HEK293T (cell line): Measurements from ENCODE around the gene SLC4A7.

Source experiments
- CTCF ChIA-PET: fragments of 350-600 bp; formaldehyde crosslinking; extraction: SDS; loops from one replicate; lab custom pipeline; 2021; ENCODE audit warnings: antibody characterized with exemption, inconsistent platforms; lab: Yijun Ruan, JAX
- POLR2A ChIA-PET: fragments of 350-600 bp; formaldehyde crosslinking; extraction: SDS; loops from one replicate; lab custom pipeline; 2020; ENCODE audit warnings: antibody characterized with exemption, inconsistent platforms; lab: Yijun Ruan, JAX
- DNase-seq: peaks from one replicate; pipeline ENCODE4 v3.0.0; 2012; ENCODE audit warnings: mixed read lengths; ENCODE audit errors: extremely low spot score
- ARNT ChIP-seq: fragments of 450-650 bp; IDR thresholded peaks from 2 replicates; pipeline ENCODE4 v1.6.1; 2017; ENCODE audit warnings: mild to moderate bottlenecking
- BHLHE40 ChIP-seq: fragments of 450-650 bp; IDR thresholded peaks from 2 replicates; pipeline ENCODE4 v1.6.1; 2016; ENCODE audit warnings: mild to moderate bottlenecking, moderate library complexity, borderline replicate concordance
- CTBP1 ChIP-seq: fragments of 450-650 bp; IDR thresholded peaks from 2 replicates; pipeline ENCODE4 v1.6.1; 2016; ENCODE audit warnings: borderline replicate concordance
- ELF4 ChIP-seq: fragments of 450-650 bp; IDR thresholded peaks from 2 replicates; pipeline ENCODE4 v1.6.1; 2017; ENCODE audit warnings: antibody characterized with exemption
- FOXA1 ChIP-seq: fragments of 450-650 bp; IDR thresholded peaks from 2 replicates; pipeline ENCODE4 v1.6.1; 2016; ENCODE audit warnings: mild to moderate bottlenecking
- FOXK2 ChIP-seq: fragments of 450-650 bp; IDR thresholded peaks from 2 replicates; pipeline ENCODE4 v1.6.1; 2016; ENCODE audit warnings: mild to moderate bottlenecking
- FOXM1 ChIP-seq: fragments of 450-650 bp; IDR thresholded peaks from 2 replicates; pipeline ENCODE4 v1.6.1; 2017; ENCODE audit warnings: mild to moderate bottlenecking, borderline replicate concordance
- HDGF ChIP-seq: fragments of 450-650 bp; IDR thresholded peaks from 2 replicates; pipeline ENCODE4 v1.6.1; 2017; ENCODE audit warnings: antibody characterized with exemption, borderline replicate concordance
- L3MBTL2 ChIP-seq: fragments of 450-650 bp; conservative IDR thresholded peaks from 2 replicates; pipeline ENCODE4 v1.6.1; 2016; ENCODE audit warnings: mild to moderate bottlenecking
- LEF1 ChIP-seq: fragments of 450-650 bp; IDR thresholded peaks from 2 replicates; pipeline ENCODE4 v1.6.1; 2017; ENCODE audit warnings: mild to moderate bottlenecking, borderline replicate concordance
- NFRKB ChIP-seq: fragments of 450-650 bp; IDR thresholded peaks from 2 replicates; pipeline ENCODE4 v1.6.1; 2016; ENCODE audit warnings: mild to moderate bottlenecking, moderate library complexity
- SP1 ChIP-seq: fragments of 450-650 bp; IDR thresholded peaks from 2 replicates; pipeline ENCODE4 v1.6.1; 2017
- SUZ12 ChIP-seq: fragments of 450-650 bp; IDR thresholded peaks from 2 replicates; pipeline ENCODE4 v1.6.1; 2016; ENCODE audit warnings: mild to moderate bottlenecking
- TARDBP ChIP-seq: fragments of 450-650 bp; IDR thresholded peaks from 2 replicates; pipeline ENCODE4 v1.6.1; 2016
- ZNF384 ChIP-seq: fragments of 450-650 bp; IDR thresholded peaks from 2 replicates; pipeline ENCODE4 v1.6.1; 2016
- TF ChIP-seq, protein P1 (sequence below): fragments of 450-650 bp; IDR thresholded peaks from 2 replicates; pipeline ENCODE4 v1.6.1; 2016

The SLC4A7 gene

GRCh38 chr3:27521872-27522265, 37.7 kb upstream of the SLC4A7 start:
- POLR2A ChIA-PET = no interaction called here
- DNase-seq = no peak

DNA sequence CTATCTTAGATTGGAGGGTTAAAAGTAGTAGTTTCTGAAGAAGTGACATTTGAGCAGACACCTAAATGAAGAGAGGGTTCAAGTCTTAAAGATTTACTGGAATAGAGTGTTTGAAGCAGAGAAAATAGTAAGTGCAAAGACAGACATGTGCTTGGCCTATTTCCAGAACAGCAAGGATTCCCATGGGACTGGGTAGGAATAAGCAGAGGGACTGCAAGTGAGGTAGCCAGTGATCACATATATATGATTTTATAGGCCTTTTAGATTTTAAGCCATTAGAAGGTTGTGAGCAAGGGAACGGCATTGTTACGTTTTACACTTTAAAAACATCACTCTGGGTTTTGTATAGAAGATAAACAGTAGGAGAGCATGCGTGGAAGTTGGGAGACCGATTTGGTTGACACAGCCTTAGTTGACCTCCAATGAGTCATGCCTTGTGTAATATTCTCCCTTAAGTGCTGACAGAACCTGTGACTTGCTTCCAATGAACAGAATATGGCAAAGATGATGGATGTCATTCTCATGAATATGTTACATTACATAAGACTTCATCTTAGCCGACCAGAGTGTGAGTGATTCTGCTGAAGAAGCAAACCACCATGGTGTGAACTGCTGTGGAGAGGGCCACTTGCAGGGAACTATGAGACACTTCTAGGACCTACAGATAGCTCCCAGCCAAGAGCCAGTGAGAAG, 37.1 kb upstream of the SLC4A7 start:
- CTCF ChIA-PET = no interaction called here
- POLR2A ChIA-PET = no interaction called here
- no peak for DNase-seq
- no peak for TF ChIP-seq SP1
- TF ChIP-seq ARNT = no peak
- TF ChIP-seq, protein P1, sequence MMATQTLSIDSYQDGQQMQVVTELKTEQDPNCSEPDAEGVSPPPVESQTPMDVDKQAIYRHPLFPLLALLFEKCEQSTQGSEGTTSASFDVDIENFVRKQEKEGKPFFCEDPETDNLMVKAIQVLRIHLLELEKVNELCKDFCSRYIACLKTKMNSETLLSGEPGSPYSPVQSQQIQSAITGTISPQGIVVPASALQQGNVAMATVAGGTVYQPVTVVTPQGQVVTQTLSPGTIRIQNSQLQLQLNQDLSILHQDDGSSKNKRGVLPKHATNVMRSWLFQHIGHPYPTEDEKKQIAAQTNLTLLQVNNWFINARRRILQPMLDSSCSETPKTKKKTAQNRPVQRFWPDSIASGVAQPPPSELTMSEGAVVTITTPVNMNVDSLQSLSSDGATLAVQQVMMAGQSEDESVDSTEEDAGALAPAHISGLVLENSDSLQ = 0 out of 2 replicates have a peak, but pooled peaks have one; percentile 15
- no peak for TF ChIP-seq FOXM1

More at GRCh38 chr3:27521872-27522265, 37.7 kb upstream of the SLC4A7 start:
- CTCF ChIA-PET = no interaction called here
- TF ChIP-seq L3MBTL2 (no peak), NFRKB (no peak), SP1 (no peak), FOXM1 (no peak), LEF1 (no peak), ARNT (no peak), BHLHE40 (no peak), FOXA1 (no peak), FOXK2 (no peak)

- POLR2A ChIA-PET = interaction anchor here (1.7 kb wide), 1 partner anchor 27 kb away, joined by 6 read pairs; the partner anchor contains the start of gene SLC4A7
- DNase-seq = no peak
- CTCF ChIA-PET = no interaction called here
- TF ChIP-seq ELF4 (no peak), L3MBTL2 (no peak), FOXK2 (no peak), CTBP1 (no peak), SUZ12 (no peak), FOXM1 (no peak), SP1 (no peak), NFRKB (no peak), ZNF384 (no peak), HDGF (no peak), ARNT (no peak), LEF1 (no peak), FOXA1 (no peak), TARDBP (no peak), BHLHE40 (no peak)
- TF ChIP-seq, protein P1 = no peak
Observed at GRCh38 chr3:27511724-27512422, 27.7 kb upstream of the SLC4A7 start.

GRCh38 chr3:27509376-27509775, 25.2 kb upstream of the SLC4A7 start:
- ChIA-PET CTCF (no interaction called here), POLR2A (no interaction called here)
- TF ChIP-seq BHLHE40 (no peak), ZNF384 (no peak), FOXA1 (no peak), FOXM1 (no peak), TARDBP (no peak), NFRKB (no peak), FOXK2 (no peak), L3MBTL2 (no peak), HDGF (no peak)
- TF ChIP-seq, protein P1 = no peak
- DNase-seq = no peak

- TF ChIP-seq SP1 (no peak), ELF4 (no peak), TARDBP (no peak), BHLHE40 (no peak), CTBP1 (no peak), FOXM1 (no peak), ZNF384 (no peak), LEF1 (no peak), FOXK2 (no peak), L3MBTL2 (no peak)
- POLR2A ChIA-PET = interaction anchor here (0.7 kb wide), 1 partner anchor 24 kb away, joined by 3 read pairs; the partner anchor contains the start of gene SLC4A7
- CTCF ChIA-PET = interaction anchor here (0.8 kb wide), 1 partner anchor 952 kb away, joined by 3 read pairs; no protein-coding TSS in a partner anchor
- no peak for DNase-seq
Observed at GRCh38 chr3:27508424-27508823, 24.2 kb upstream of the SLC4A7 start.

GRCh38 chr3:27507515-27508266, 23.5 kb upstream of the SLC4A7 start:
- ChIA-PET CTCF (interaction anchor here (0.8 kb wide), 1 partner anchor 951 kb away, joined by 3 read pairs; no protein-coding TSS in a partner anchor), POLR2A (interaction anchor here (0.7 kb wide), 1 partner anchor 23 kb away, joined by 3 read pairs; the partner anchor contains the start of gene SLC4A7)
- DNase-seq = no peak
- TF ChIP-seq SUZ12 (no peak), L3MBTL2 (no peak), ELF4 (no peak), NFRKB (no peak), TARDBP (no peak), HDGF (no peak), CTBP1 (no peak), FOXK2 (no peak), ARNT (no peak), SP1 (no peak), FOXM1 (no peak), BHLHE40 (no peak), LEF1 (no peak), ZNF384 (no peak), FOXA1 (no peak)
- TF ChIP-seq, protein P1 = no peak
